K562 (cell line): ENCODE data around the gene TRAP1. TPM values are rescaled to one million over a fixed set of nuclear protein-coding genes. Genes with fewer than 3 reads are reported as not detected.

Experiments
- FOXP4 ChIP-seq: sonication (generic); formaldehyde crosslinking; IDR thresholded peaks from 2 replicates; pipeline ENCODE4 v1.8.0; 2022; ENCODE audit warnings: mild to moderate bottlenecking, missing genetic modification reagents, borderline replicate concordance
- HCFC1 ChIP-seq: IDR thresholded peaks from 2 replicates; pipeline ENCODE4 v1.6.1; 2012; ENCODE audit warnings: low read depth, low read length, improper control_type of control experiment
- HSF4 ChIP-seq: fragments of 250-450 bp; sonication (Bioruptor Pico); IDR thresholded peaks from 2 replicates; pipeline ENCODE4 v2.1.2; 2022; ENCODE audit warnings: mild to moderate bottlenecking, moderate library complexity, borderline replicate concordance
- NEUROD1 ChIP-seq: fragments of 150-350 bp; IDR thresholded peaks from 2 replicates; pipeline ENCODE4 v1.6.1; 2014; ENCODE audit warnings: borderline replicate concordance, low read length, low read depth; ENCODE audit not compliant: partially characterized antibody
- NFYB ChIP-seq: IDR thresholded peaks from 2 replicates; pipeline ENCODE4 v1.6.1; 2011; ENCODE audit warnings: mild to moderate bottlenecking, moderate library complexity; ENCODE audit not compliant: insufficient read length; ENCODE audit errors: extremely low read depth
- NR4A1 ChIP-seq, 2 experiments: fragments of 250-450 bp in 1 of 2; fragments of 450-650 bp in 1 of 2; sonication (Bioruptor Pico) in 1 of 2; IDR thresholded peaks; 2 replicates each; pipeline versions ENCODE4 v1.4.0 to v1.6.1; 2016 to 2020; ENCODE audit warnings: mild to moderate bottlenecking in 2 of 2, missing compliant biosample characterization in 1 of 2, missing genetic modification characterization in 1 of 2, moderate library complexity in 1 of 2
- UBTF ChIP-seq, 2 experiments: IDR thresholded peaks; 2 replicates each; pipeline ENCODE4 v1.6.1; 2012; ENCODE audit warnings: improper control_type of control experiment in 2 of 2, low read depth in 2 of 2, low read length in 2 of 2, borderline replicate concordance in 1 of 2
- ZBTB26 ChIP-seq: fragments of 450-650 bp; formaldehyde crosslinking; IDR thresholded peaks from 2 replicates; pipeline ENCODE4 v1.4.0; 2022; ENCODE audit warnings: missing genetic modification characterization
- ZNF318 ChIP-seq, 2 experiments: fragments of 450-650 bp; IDR thresholded peaks; 2 replicates each; pipeline ENCODE4 v1.6.1; 2016; ENCODE audit warnings: mild to moderate bottlenecking in 2 of 2, borderline replicate concordance in 1 of 2, low read depth in 1 of 2, moderate library complexity in 1 of 2
- ZNF707 ChIP-seq: fragments of 250-450 bp; sonication (Bioruptor Pico); conservative IDR thresholded peaks from 2 replicates; pipeline ENCODE4 v1.8.0; 2022; ENCODE audit warnings: inconsistent platforms, mild to moderate bottlenecking, moderate library complexity
- polyA plus RNA-seq, 8 experiments: library from polyadenylated mRNA; depleted of rRNA in 4 of 8; stranded (reverse) in 5 of 8; unstranded in 3 of 8; fragments of >200 nt; fragmentation: Nextera tagmentation in 2 of 8; fragmentation: Illumina TruSeq in 1 of 8; extraction: Ambion mirVana in 2 of 8; extraction: Trizol in 1 of 8; gene quantifications; 2 replicates each; pipeline versions ENCODE4 v1.2.1 to v1.2.3, GENCODE V29; 2011 to 2014; ENCODE audit warnings: inconsistent platforms in 1 of 8, missing spikeins in 1 of 8
- total RNA-seq, 7 experiments: library from RNA; depleted of rRNA in 6 of 7; stranded (reverse); fragments of >200 nt in 6 of 7; fragmentation: Illumina TruSeq in 2 of 7; extraction: Trizol in 2 of 7; gene quantifications; 2 replicates each; pipeline versions ENCODE4 v1.2.1 to v1.2.3, GENCODE V29; 2011 to 2021; ENCODE audit warnings: low replicate concordance in 1 of 7

Gene TRAP1
- total and polyA plus RNA-seq, 9 of the 15 experiments (the other 6 are each of a cell fraction or from before 2014, with no cell fraction given): 19.1 to 436 (median 301) TPM

- no peak for TF ChIP-seq ZBTB26 (CRISPR knock-in tag)
- no peak for TF ChIP-seq ZNF707 (CRISPR knock-in tag)
- 0 out of 2 replicates have a peak, but pooled peaks have one; percentile 14 for TF ChIP-seq NR4A1 (CRISPR knock-in tag; IDR thresholded peaks at IDR 0.05)
- TF ChIP-seq NR4A1 (tag; IDR thresholded peaks at IDR 0.05): 0 out of 2 replicates have a peak, but pooled peaks have one; percentile 32
- peak; percentile 36; the same call in 1 of the 2 replicates for TF ChIP-seq FOXP4 (CRISPR knock-in tag)
- no peak for TF ChIP-seq NEUROD1
- TF ChIP-seq HSF4: no peak
- TF ChIP-seq ZNF318 (IDR thresholded peaks at IDR 0.05; ENCODE audit: borderline replicate concordance in 1 of 2, low read depth in 1 of 2): no peak
- no peak for TF ChIP-seq NFYB
- peak in 1 of 2 experiments; percentile 57; a peak in 1 of 4 replicates for TF ChIP-seq UBTF (IDR thresholded peaks at IDR 0.05; ENCODE audit: borderline replicate concordance in 1 of 2, low read depth in 2 of 2, low read length in 2 of 2)
- peak; percentile 64 for TF ChIP-seq HCFC1
Measured at GRCh38 chr16:3611146-3611975, 106.0 kb downstream of the TRAP1 start, which contains the start of gene SLX4 (continued).
